Parathyroid adenoma (tissue), 2 donors: Measurements from ENCODE around the gene FRK.

Experiments used
- H2AFZ ChIP-seq: fragments of 300-600 bp; sonication (generic); one replicate; pipeline ENCODE4 v1.7.0; 2017; ENCODE audit warnings: antibody characterized with exemption, mild to moderate bottlenecking
- H3K27ac ChIP-seq: fragments of 300-600 bp; sonication (generic); one replicate; pipeline ENCODE4 v1.7.0; 2017
- H3K27me3 ChIP-seq: fragments of 300-600 bp; sonication (generic); one replicate; pipeline ENCODE4 v1.7.0; 2017; ENCODE audit warnings: low read length; ENCODE audit not compliant: control insufficient read depth, insufficient read depth
- H3K36me3 ChIP-seq: fragments of 300-600 bp; sonication (generic); one replicate; pipeline ENCODE4 v1.7.0; 2017; ENCODE audit warnings: low read length; ENCODE audit not compliant: control insufficient read depth, insufficient read depth
- H3K4me1 ChIP-seq: fragments of 300-600 bp; sonication (generic); one replicate; pipeline ENCODE4 v1.7.0; 2017; ENCODE audit warnings: control low read depth
- H3K4me2 ChIP-seq: fragments of 300-600 bp; sonication (generic); one replicate; pipeline ENCODE4 v1.7.0; 2017; ENCODE audit warnings: low read length
- H3K4me3 ChIP-seq: fragments of 300-600 bp; sonication (generic); one replicate; pipeline ENCODE4 v1.7.0; 2017; ENCODE audit warnings: low read depth, low read length
- H3K79me2 ChIP-seq: fragments of 300-600 bp; sonication (generic); one replicate; pipeline ENCODE4 v1.7.0; 2017; ENCODE audit warnings: control low read depth
- H3K9ac ChIP-seq: fragments of 300-600 bp; sonication (generic); one replicate; pipeline ENCODE4 v1.7.0; 2017; ENCODE audit warnings: mild to moderate bottlenecking
- H3K9me3 ChIP-seq: fragments of 300-600 bp; sonication (generic); one replicate; pipeline ENCODE4 v1.7.0; 2017; ENCODE audit warnings: low read length; ENCODE audit not compliant: control insufficient read depth
- CTCF ChIP-seq: fragments of 300-600 bp; sonication (generic); IDR thresholded peaks from one replicate; pipeline ENCODE4 v1.7.0; 2017; ENCODE audit warnings: antibody characterized with exemption, mild to moderate bottlenecking
- donor health status: primary hyperparathyroidism.

Gene FRK

DNA sequence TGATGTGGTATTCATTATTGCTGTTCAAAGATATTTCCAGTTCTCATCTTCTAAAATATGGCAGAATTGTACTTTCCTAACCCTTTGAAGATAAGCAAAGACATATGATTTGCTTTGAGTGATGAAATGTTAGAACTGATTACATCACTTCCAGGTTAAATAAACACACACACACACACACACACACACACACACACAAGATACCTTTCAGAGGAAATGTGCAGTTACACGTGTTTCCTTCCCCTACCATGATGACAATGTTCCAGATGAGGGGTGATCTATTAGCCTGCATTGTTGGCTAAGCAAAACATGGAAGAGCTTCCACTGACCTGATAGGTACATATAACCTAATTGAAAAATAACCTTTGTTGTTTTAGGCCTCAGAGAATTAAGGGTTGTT, 11.7 kb upstream of the FRK start:
- no peak overlapping the region for H2AFZ ChIP-seq
- no peaks in the 10 kb centered on the region for H3K79me2 ChIP-seq
- H3K27ac ChIP-seq = no peak overlapping the region
- TF ChIP-seq CTCF = no peak
- H3K4me1 ChIP-seq = no peaks in the 10 kb centered on the region
- H3K9me3 ChIP-seq = no peaks in the 10 kb centered on the region
- H3K9ac ChIP-seq = no peak overlapping the region
- H3K27me3 ChIP-seq = no peaks in the 10 kb centered on the region
- no peak overlapping the region for H3K4me3 ChIP-seq
- H3K4me2 ChIP-seq = no peak overlapping the region
- H3K36me3 ChIP-seq = no peaks in the 10 kb centered on the region

GRCh38 chr6:116070616-116071389, 10.1 kb upstream of the FRK start:
- Histone ChIP-seq H3K36me3 (no peaks in the 10 kb centered on the region), H2AFZ (no peak overlapping the region), H3K9ac (no peak overlapping the region), H3K79me2 (no peaks in the 10 kb centered on the region), H3K9me3 (no peaks in the 10 kb centered on the region), H3K4me2 (no peak overlapping the region), H3K4me3 (no peak overlapping the region), H3K4me1 (no peaks in the 10 kb centered on the region), H3K27me3 (no peaks in the 10 kb centered on the region), H3K27ac (no peak overlapping the region)
- TF ChIP-seq CTCF = no peak

GRCh38 chr6:116070101-116070500, 9.4 kb upstream of the FRK start:
- no peak overlapping the region for H3K4me3 ChIP-seq
- no peaks in the 10 kb centered on the region for H3K79me2 ChIP-seq
- no peak overlapping the region for H3K4me2 ChIP-seq
- no peaks in the 10 kb centered on the region for H3K36me3 ChIP-seq
- no peaks in the 10 kb centered on the region for H3K9me3 ChIP-seq
- no peaks in the 10 kb centered on the region for H3K4me1 ChIP-seq
- TF ChIP-seq CTCF = no peak
- H3K27me3 ChIP-seq = no peaks in the 10 kb centered on the region
- no peak overlapping the region for H3K27ac ChIP-seq
- H2AFZ ChIP-seq = no peak overlapping the region
- H3K9ac ChIP-seq = no peak overlapping the region

DNA sequence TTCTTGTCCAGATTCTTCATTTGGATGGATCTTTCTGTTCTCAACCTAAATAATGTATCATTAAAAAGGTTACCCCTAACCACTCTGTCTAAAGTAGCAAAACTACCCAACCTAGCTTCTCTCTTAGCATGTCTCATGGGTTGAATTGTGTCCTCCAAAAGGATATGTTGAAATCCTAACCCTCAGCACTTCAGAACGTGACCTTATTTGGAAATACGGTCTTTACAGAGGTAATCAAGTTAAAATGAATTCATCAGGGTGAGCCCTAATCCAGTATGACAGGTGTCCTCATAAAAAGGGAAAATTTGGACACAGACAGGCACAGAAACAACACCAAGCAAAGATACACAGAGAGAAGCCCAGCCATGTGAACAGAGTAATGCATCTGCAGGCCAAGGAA, 6.1 kb upstream of the FRK start:
- Histone ChIP-seq H3K27me3 (no peaks in the 10 kb centered on the region), H2AFZ (no peak overlapping the region), H3K9ac (no peak overlapping the region), H3K36me3 (no peaks in the 10 kb centered on the region), H3K4me3 (no peak overlapping the region), H3K4me2 (no peak overlapping the region), H3K79me2 (no peaks in the 10 kb centered on the region), H3K4me1 (no peaks in the 10 kb centered on the region), H3K9me3 (no peaks in the 10 kb centered on the region), H3K27ac (no peak overlapping the region)
- TF ChIP-seq CTCF = no peak

DNA sequence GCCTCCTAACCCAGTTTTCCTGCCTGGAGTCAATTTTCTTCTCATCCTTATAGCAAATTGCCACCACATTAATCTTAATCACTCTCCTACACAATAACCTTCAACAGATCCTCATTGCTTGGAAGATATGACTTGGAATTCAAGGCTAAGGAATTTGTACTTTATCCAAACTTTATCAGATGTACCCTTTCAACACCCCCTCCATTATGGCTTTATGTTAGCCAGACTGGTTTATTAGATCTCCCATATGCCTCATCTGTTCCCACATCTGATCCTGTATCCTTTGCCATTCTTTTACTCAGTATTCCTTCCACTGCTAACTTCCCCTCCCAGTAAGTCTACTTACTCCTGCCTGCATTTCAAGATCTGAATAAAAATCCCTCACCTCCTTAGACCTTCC, 4.0 kb upstream of the FRK start:
- Histone ChIP-seq H3K79me2 (no peaks in the 10 kb centered on the region), H3K27me3 (no peaks in the 10 kb centered on the region), H2AFZ (no peak overlapping the region), H3K9ac (no peak overlapping the region), H3K4me3 (no peak overlapping the region), H3K9me3 (no peaks in the 10 kb centered on the region), H3K27ac (no peak overlapping the region), H3K36me3 (no peaks in the 10 kb centered on the region), H3K4me1 (no peaks in the 10 kb centered on the region), H3K4me2 (no peak overlapping the region)
- TF ChIP-seq CTCF = no peak
